Endothelial cell of umbilical vein (primary cell): ENCODE results near the gene RPRM. TPM values are rescaled to one million over a fixed set of nuclear protein-coding genes. Genes with fewer than 3 reads are reported as not detected.

Source experiments
- BruUV-seq: library from RNA; stranded (reverse); fragments of 400-500 nt; replicated peaks from 2 replicates; lab custom pipeline; 2021; lab: Mats Ljungman, UMichigan
- CTCF ChIA-PET: fragments of 300-600, 350-600 bp; sonication (Branson Sonifier 250); formaldehyde crosslinking; loops from one replicate; lab custom pipeline; 2021; ENCODE audit warnings: antibody characterized with exemption, inconsistent platforms; lab: Charles Lee
- POLR2A ChIA-PET: fragments of 300-600, 350-600 bp; sonication (Branson Sonifier 250); formaldehyde crosslinking; loops from one replicate; lab custom pipeline; 2021; ENCODE audit warnings: antibody characterized with exemption, inconsistent platforms; lab: Charles Lee
- DNase-seq: peaks from one replicate; pipeline ENCODE4 v3.0.0-alpha.2; 2011; ENCODE audit warnings: low read depth, low spot score
- FAIRE-seq: peaks from 2 replicates; lab custom pipeline; 2011; peaks lifted over from hg19 to GRCh38; lab: Jason Lieb, UNC
- H2AFZ ChIP-seq: 2 replicates; pipeline ENCODE4 v1.6.0; 2012; ENCODE audit warnings: low read depth, low read length, control low read depth, inconsistent platforms
- H3K27ac ChIP-seq: 2 replicates; pipeline ENCODE4 v1.5.1; 2011; ENCODE audit warnings: low read depth, mild to moderate bottlenecking, control low read depth, low read length, moderate library complexity; ENCODE audit not compliant: insufficient read depth
- H3K27me3 ChIP-seq, 2 experiments: 2 replicates each; pipeline versions ENCODE4 v1.6.0 to v1.6.1; 2011; ENCODE audit warnings: low read length in 2 of 2, mixed read lengths in 1 of 2; ENCODE audit not compliant: control insufficient read depth in 2 of 2, insufficient read depth in 2 of 2
- H3K36me3 ChIP-seq, 2 experiments: 2 replicates in 1 of 2; 3 replicates in 1 of 2; pipeline ENCODE4 v1.5.1; 2011; ENCODE audit warnings: low read length in 2 of 2, mild to moderate bottlenecking in 1 of 2, moderate library complexity in 1 of 2; ENCODE audit not compliant: control insufficient read depth in 2 of 2, insufficient read depth in 2 of 2; ENCODE audit errors: extremely low read depth in 1 of 2
- H3K4me1 ChIP-seq: 3 replicates; pipeline ENCODE4 v1.5.1; 2011; ENCODE audit warnings: mild to moderate bottlenecking, low read length; ENCODE audit not compliant: control insufficient read depth, insufficient read depth; ENCODE audit errors: extremely low read depth
- H3K4me2 ChIP-seq: 2 replicates; pipeline ENCODE4 v1.6.1; 2011; ENCODE audit warnings: low read length, control low read depth, mixed read lengths; ENCODE audit not compliant: insufficient read depth
- H3K4me3 ChIP-seq, 3 experiments: fragments of 200-600 bp in 1 of 3; sonication (generic), shearing (Covaris generic) in 1 of 3; replicated peaks in 1 of 3; 2 replicates each; pipeline ENCODE4 v1.5.1; 2011 to 2016; ENCODE audit warnings: control low read depth in 3 of 3, low read length in 3 of 3, mild to moderate bottlenecking in 2 of 3, inconsistent platforms in 1 of 3, low read depth in 1 of 3, moderate library complexity in 1 of 3; ENCODE audit not compliant: insufficient read depth in 1 of 3
- H3K79me2 ChIP-seq: 2 replicates; pipeline ENCODE4 v1.6.0; 2012; ENCODE audit warnings: low read length, inconsistent platforms; ENCODE audit not compliant: control insufficient read depth, insufficient read depth
- H3K9ac ChIP-seq: replicated peaks from 2 replicates; pipeline ENCODE3; 2011; ENCODE audit warnings: low read length, control low read depth; ENCODE audit not compliant: insufficient read depth; ENCODE audit errors: extremely low read depth
- H3K9me1 ChIP-seq: replicated peaks from 3 replicates; pipeline ENCODE4 v1.6.0; 2011; ENCODE audit warnings: mild to moderate bottlenecking, low read length; ENCODE audit not compliant: control insufficient read depth, insufficient read depth; ENCODE audit errors: extremely low read depth
- H3K9me3 ChIP-seq: replicated peaks from 2 replicates; pipeline ENCODE4 v1.5.1; 2012; ENCODE audit warnings: low read length, inconsistent platforms; ENCODE audit not compliant: control insufficient read depth, insufficient read depth
- H4K20me1 ChIP-seq: replicated peaks from 2 replicates; pipeline ENCODE3; 2011; ENCODE audit warnings: mild to moderate bottlenecking, low read length; ENCODE audit not compliant: control insufficient read depth, insufficient read depth; ENCODE audit errors: extremely low read depth
- CTCF ChIP-seq, 2 donors: IDR thresholded peaks; 1 replicate in 1 of 2; 2 replicates in 1 of 2; pipeline ENCODE4 v1.5.1; 2011; ENCODE audit warnings: low read length in 2 of 2, mild to moderate bottlenecking in 2 of 2, moderate library complexity in 2 of 2, control low read depth in 1 of 2, inconsistent platforms in 1 of 2, low read depth in 1 of 2; ENCODE audit not compliant: insufficient read depth in 1 of 2; ENCODE audit errors: extremely low read depth in 1 of 2
- EZH2 ChIP-seq: IDR thresholded peaks from 2 replicates; pipeline ENCODE4 v1.6.1; 2012; ENCODE audit warnings: borderline replicate concordance, low read depth, mild to moderate bottlenecking, moderate library complexity, low read length, inconsistent platforms; ENCODE audit not compliant: severe bottlenecking
- FOS ChIP-seq: IDR thresholded peaks from 2 replicates; pipeline ENCODE4 v1.6.1; 2011; ENCODE audit warnings: mild to moderate bottlenecking, low read length, moderate library complexity, borderline replicate concordance; ENCODE audit not compliant: insufficient read depth
- GATA2 ChIP-seq: IDR thresholded peaks from 2 replicates; pipeline ENCODE4 v1.7.0; 2011; ENCODE audit warnings: low read depth, mild to moderate bottlenecking, moderate library complexity, mixed read lengths, low read length; ENCODE audit not compliant: insufficient read length, insufficient read depth
- JUN ChIP-seq: IDR thresholded peaks from 2 replicates; pipeline ENCODE4 v1.6.1; 2011; ENCODE audit warnings: borderline replicate concordance, low read depth; ENCODE audit not compliant: insufficient read length, insufficient read depth
- MAX ChIP-seq: IDR thresholded peaks from 2 replicates; pipeline ENCODE4 v1.6.1; 2011; ENCODE audit not compliant: insufficient read depth, insufficient read length
- MYC ChIP-seq: IDR thresholded peaks from one replicate; pipeline ENCODE4 v1.6.1; 2011; ENCODE audit warnings: mild to moderate bottlenecking, low read depth, low read length
- POLR2AphosphoS5 ChIP-seq: IDR thresholded peaks from 2 replicates; pipeline ENCODE4 v1.6.1; 2012; ENCODE audit warnings: low read depth, mild to moderate bottlenecking, control low read depth, low read length, moderate library complexity; ENCODE audit not compliant: insufficient read depth
- dilution Hi-C: fragments of 300-500 bp; cut with MboI; formaldehyde crosslinking; loops from one replicate; pipeline ENCODE4 v1.15.0; 2019; ENCODE audit warnings: low sequenced_read_pairs; ENCODE audit not compliant: extremely low pct_ligation_motif_present
- intact Hi-C: fragments of 100-400 bp; cut with micrococcal nuclease; formaldehyde crosslinking; loops from one replicate; pipeline ENCODE4 v1.10.0; 2022
- polyA plus RNA-seq, 4 experiments: library from polyadenylated mRNA; depleted of rRNA in 3 of 4; stranded (reverse) in 3 of 4; unstranded in 1 of 4; fragments of >200 nt; gene quantifications; 2 replicates each; pipeline versions ENCODE4 v1.2.1 to v1.2.3, GENCODE V29; 2011 to 2012; ENCODE audit warnings: missing spikeins in 1 of 4
- total RNA-seq: library from RNA; stranded (reverse); gene quantifications from 2 replicates; pipeline ENCODE4 v1.2.3, GENCODE V29; 2021

RPRM gene
- total and polyA plus RNA-seq, 2 donors (not counting 3 experiments of a cell fraction or from before 2014, with no cell fraction given) = not detected

DNA sequence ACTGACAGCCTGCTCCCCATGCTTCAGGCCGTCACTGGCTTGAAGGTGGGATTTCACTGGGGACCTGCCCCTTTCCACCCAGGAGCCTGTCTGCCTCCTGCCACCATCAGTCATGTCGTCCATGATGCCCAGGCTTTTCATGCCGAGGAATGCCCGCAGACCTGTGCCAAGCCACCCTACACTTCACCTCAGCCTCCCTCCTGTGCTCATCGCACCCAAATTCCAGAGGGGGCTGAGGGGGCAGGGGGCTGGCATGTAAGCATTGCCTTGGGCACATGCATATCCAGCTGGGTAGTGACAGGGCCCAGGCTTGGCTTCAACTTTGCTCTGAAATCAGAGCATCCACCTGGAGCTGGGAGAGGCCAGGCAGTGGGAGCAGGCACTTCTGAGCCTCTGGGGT lies 20.9 kb upstream of the RPRM start:
- FAIRE-seq (no peak), DNase-seq (no peak)
- Histone ChIP-seq H3K27ac (no peak overlapping the region), H3K79me2 (no peaks in the 10 kb centered on the region), H2AFZ (no peak overlapping the region), H3K9me3 (no peaks in the 10 kb centered on the region), H3K4me1 (no peaks in the 10 kb centered on the region), H3K9ac (no peak overlapping the region), H3K27me3 (no peaks in the 10 kb centered on the region), H4K20me1 (no peaks in the 10 kb centered on the region), H3K4me3 (no peak overlapping the region), H3K36me3 (no peaks in the 10 kb centered on the region), H3K4me2 (no peak overlapping the region), H3K9me1 (no peaks in the 10 kb centered on the region)
- dilution Hi-C loops = no loop called here
- ChIA-PET POLR2A (no interaction called here), CTCF (no interaction called here)
- TF ChIP-seq FOS (no peak), GATA2 (no peak), POLR2AphosphoS5 (no peak)
- intact Hi-C loops = no loop called here
- BruUV-seq = no TSS peak

GRCh38 chr2:153497938-153498629 lies 19.5 kb upstream of the RPRM start:
- no peak overlapping the region for H3K27ac ChIP-seq
- intact Hi-C loops (no loop called here), dilution Hi-C loops (no loop called here)
- H3K4me1 ChIP-seq = no peaks in the 10 kb centered on the region
- no peaks in the 10 kb centered on the region for H3K79me2 ChIP-seq
- ChIA-PET POLR2A (no interaction called here), CTCF (no interaction called here)
- TF ChIP-seq MAX (no peak), MYC (no peak), JUN (no peak), GATA2 (no peak), EZH2 (no peak), FOS (no peak), CTCF (IDR thresholded peaks at IDR 0.05; ENCODE audit: extremely low read depth in 1 of 2, insufficient read depth in 1 of 2, low read depth in 1 of 2, low read length in 2 of 2) (no peak)
- DNase-seq (no peak), FAIRE-seq (no peak)
- H4K20me1 ChIP-seq = no peaks in the 10 kb centered on the region
- H3K9me3 ChIP-seq = no peaks in the 10 kb centered on the region
- H3K9me1 ChIP-seq = no peaks in the 10 kb centered on the region
- H3K36me3 ChIP-seq = no peaks in the 10 kb centered on the region
- no peak overlapping the region for H3K4me2 ChIP-seq
- H3K9ac ChIP-seq = no peak overlapping the region
- no peaks in the 10 kb centered on the region for H3K27me3 ChIP-seq
- no peak overlapping the region for H3K4me3 ChIP-seq
- BruUV-seq = no TSS peak
- H2AFZ ChIP-seq = no peak overlapping the region
